NCI-H748 (cell line): Measurements from ENCODE around the gene MAG.

Source experiments
- DNase-seq: peaks from one replicate; lab custom pipeline; 2025; ENCODE audit not compliant: unreplicated experiment; lab: John Stamatoyannopoulos, UW

The MAG gene

GRCh38 chr19:35264268-35265125 lies 27.5 kb upstream of the MAG start:
- DNase-seq, result no peak

DNA sequence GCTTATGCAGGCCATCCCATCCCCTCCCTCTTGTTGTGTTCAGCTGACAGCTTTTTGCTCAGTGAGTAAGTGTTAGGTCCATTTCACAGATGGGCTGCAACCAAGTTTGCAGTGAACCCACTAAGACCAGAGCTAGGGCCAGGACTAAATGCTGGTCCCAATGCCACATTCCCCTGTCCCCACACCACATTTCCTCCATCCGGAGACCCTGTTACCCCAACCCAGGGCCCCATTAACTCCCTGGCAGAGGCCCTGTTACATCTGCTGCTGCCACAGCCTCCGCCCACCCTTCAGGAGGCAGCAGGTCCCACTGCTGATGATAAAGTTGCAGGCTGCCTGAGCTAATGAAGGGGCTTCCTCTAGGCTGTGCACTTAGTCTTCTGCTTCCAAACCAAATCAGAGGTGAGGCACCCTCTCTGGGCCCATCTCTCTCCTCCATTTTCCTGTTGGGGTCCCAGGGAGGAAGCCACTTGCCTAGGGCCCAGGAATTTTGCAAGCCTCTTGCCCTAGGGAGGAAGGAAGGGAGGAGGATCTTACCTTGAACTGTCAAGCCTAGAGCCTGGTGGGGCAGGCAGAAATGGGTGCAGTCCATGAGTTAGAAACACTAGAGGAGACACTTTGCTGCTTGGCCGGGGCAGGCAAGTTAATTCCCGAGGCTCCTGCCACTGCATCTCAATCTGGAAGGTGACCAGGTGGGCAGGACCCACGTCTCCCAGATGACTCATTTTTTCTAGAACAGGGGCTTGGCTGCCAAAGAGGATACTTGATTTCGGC lies 26.6 kb upstream of the MAG start:
- no peak for DNase-seq

GRCh38 chr19:35265900-35266519 lies 26.0 kb upstream of the MAG start:
- no peak for DNase-seq

- no peak for DNase-seq
Measured at GRCh38 chr19:35266520-35267352, 25.2 kb upstream of the MAG start.

- DNase-seq, result peak; percentile 51
Measured at GRCh38 chr19:35267353-35267817, 24.6 kb upstream of the MAG start.

DNA sequence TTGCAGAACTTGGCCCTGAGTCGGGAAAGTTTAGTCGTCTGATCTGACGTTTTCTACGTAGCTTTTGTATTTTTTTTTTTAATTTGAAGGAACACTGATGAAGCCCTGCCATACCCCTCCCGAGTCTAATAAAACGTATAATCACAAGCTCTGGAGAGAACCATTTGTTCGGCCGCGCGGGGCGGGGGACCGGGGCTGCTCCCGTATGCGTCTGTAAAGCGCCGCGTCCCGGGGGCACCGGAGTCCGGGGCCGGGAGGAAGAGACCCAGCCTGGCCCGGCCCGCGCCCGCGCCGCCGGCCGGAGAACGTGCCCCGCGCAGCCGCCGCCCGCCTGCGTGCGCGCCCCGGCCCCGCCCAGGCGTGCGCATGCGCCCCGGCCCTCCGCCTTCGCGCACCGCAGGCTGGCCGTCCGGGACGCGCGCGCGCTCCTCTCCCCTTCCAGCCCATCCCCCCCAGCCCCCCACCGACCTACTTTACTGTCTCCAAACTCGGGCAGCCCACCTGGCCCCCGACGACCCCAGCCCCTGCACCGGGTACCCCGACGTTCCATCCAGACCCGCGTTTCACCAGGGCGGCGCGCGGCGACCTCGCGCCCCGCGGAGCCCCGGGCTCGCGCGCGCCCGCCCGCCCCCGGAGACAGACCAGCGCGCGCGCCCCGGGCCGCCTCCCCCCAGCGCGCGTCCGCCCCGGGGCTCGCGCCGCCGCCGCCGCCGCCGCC lies 24.0 kb upstream of the MAG start:
- DNase-seq, result peak; percentile 82

- peak; percentile 85 for DNase-seq
Measured at GRCh38 chr19:35268536-35269437, 23.2 kb upstream of the MAG start, which contains the start of gene USF2. Gene USF2, plus strand, starts transcription at chr19:35268962. Its CDS starts 140 bp downstream, at chr19:35269102.

GRCh38 chr19:35269438-35270117 lies 22.4 kb upstream of the MAG start:
- peak; percentile 92 for DNase-seq

GRCh38 chr19:35270381-35270811 lies 21.6 kb upstream of the MAG start:
- DNase-seq, result no peak

GRCh38 chr19:35271546-35271945 lies 20.4 kb upstream of the MAG start:
- no peak for DNase-seq

- DNase-seq, result no peak
Measured at GRCh38 chr19:35272122-35272719, 19.7 kb upstream of the MAG start.

DNA sequence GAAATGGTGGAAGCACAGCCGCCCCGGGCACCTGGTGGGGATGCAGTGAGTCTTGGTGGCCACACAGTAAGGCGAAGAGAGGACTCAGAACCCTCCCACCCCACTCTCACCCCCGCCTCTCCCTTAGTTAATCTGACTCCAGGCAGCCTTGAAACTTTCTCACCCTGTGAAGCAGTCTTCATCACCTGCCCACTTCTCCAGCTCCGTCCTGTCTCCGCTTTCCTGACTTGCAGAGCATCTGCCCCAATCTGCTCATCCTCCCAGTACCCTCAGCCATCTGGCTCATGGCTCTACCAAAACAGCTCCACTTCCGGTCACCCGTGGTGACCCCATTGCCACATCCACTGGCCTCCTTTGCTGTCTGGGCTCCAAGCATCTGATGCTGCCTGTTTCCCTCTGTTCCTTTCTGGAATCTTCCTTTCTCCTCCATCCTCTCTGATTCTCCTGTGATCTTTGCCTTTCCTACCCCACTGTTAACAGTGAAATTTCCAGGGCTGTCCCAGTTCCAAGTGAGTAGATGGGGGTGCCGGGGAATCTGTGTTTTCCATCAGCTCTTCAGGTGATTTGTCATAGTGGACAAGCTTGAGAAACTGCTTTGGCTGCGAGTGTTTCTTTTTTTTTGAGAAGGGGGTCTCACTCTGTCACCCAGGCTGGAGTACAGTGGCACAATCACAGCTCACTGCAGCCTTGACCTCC lies 18.9 kb upstream of the MAG start:
- DNase-seq, result no peak

- DNase-seq, result no peak
Measured at GRCh38 chr19:35273686-35274259, 18.2 kb upstream of the MAG start.

- no peak for DNase-seq
Measured at GRCh38 chr19:35274323-35274722, 17.6 kb upstream of the MAG start.

- no peak for DNase-seq
Measured at GRCh38 chr19:35276706-35277281, 15.2 kb upstream of the MAG start.

- DNase-seq, result no peak
Measured at GRCh38 chr19:35278578-35279284, 13.2 kb upstream of the MAG start.
